Fibroblast of skin of right biceps (primary cell): ENCODE measurements around the gene CDK11B.

ENCODE experiments used
- DNase-seq: peaks from one replicate; pipeline ENCODE4 v3.0.0-alpha.2; 2013

Gene CDK11B

GRCh38 chr1:1614204-1614953, 44.4 kb downstream of the CDK11B start:
- peak; percentile 46 for DNase-seq

GRCh38 chr1:1613509-1614082, 45.2 kb downstream of the CDK11B start:
- no peak for DNase-seq

- no peak for DNase-seq
These were observed 46.8 kb downstream of the CDK11B start for GRCh38 chr1:1612104-1612400.

- DNase-seq, result no peak
These were observed 48.0 kb downstream of the CDK11B start for GRCh38 chr1:1610796-1611195.

GRCh38 chr1:1609822-1610485, 48.9 kb downstream of the CDK11B start:
- DNase-seq, result no peak

- no peak for DNase-seq
These were observed 52.6 kb downstream of the CDK11B start for GRCh38 chr1:1606232-1606631.

GRCh38 chr1:1605724-1606123, 53.1 kb downstream of the CDK11B start:
- no peak for DNase-seq

GRCh38 chr1:1605034-1605591, 53.7 kb downstream of the CDK11B start:
- no peak for DNase-seq

- no peak for DNase-seq
These were observed 54.3 kb downstream of the CDK11B start for GRCh38 chr1:1604374-1605033.

GRCh38 chr1:1603671-1604373, 55.0 kb downstream of the CDK11B start:
- DNase-seq, result no peak

- DNase-seq, result no peak
These were observed 55.8 kb downstream of the CDK11B start for GRCh38 chr1:1602968-1603506.

GRCh38 chr1:1602304-1602967, 56.4 kb downstream of the CDK11B start:
- DNase-seq, result no peak

GRCh38 chr1:1601564-1602303, 57.1 kb downstream of the CDK11B start:
- no peak for DNase-seq

- no peak for DNase-seq
These were observed 57.8 kb downstream of the CDK11B start for GRCh38 chr1:1600861-1601563.

GRCh38 chr1:1599935-1600860, 58.6 kb downstream of the CDK11B start, which contains the start of gene FNDC10:
Gene FNDC10, minus strand, starts transcription at chr1:1600135. Its CDS starts 120 bp downstream, at chr1:1600015.
- no peak for DNase-seq

GRCh38 chr1:1599030-1599934, 59.5 kb downstream of the CDK11B start:
- DNase-seq, result peak; percentile 32

- DNase-seq, result no peak
These were observed 60.1 kb downstream of the CDK11B start for GRCh38 chr1:1598720-1599029.

- DNase-seq, result no peak
These were observed 60.6 kb downstream of the CDK11B start for GRCh38 chr1:1598051-1598719.
